H1 (cell line): ENCODE results near the gene PXMP4. TPM values are rescaled to one million over a fixed set of nuclear protein-coding genes. Genes with fewer than 3 reads are reported as not detected.

Experiments used
- CEBPB ChIP-seq: IDR thresholded peaks from 2 replicates; pipeline ENCODE4 v1.6.1; 2012; ENCODE audit warnings: low read depth, low read length
- CTBP2 ChIP-seq: IDR thresholded peaks from 2 replicates; pipeline ENCODE4 v1.7.0; 2011; ENCODE audit warnings: borderline replicate concordance, mild to moderate bottlenecking, moderate library complexity, mixed read lengths, low read length; ENCODE audit not compliant: insufficient read depth, insufficient read length
- polyA plus RNA-seq, 7 experiments: library from polyadenylated mRNA; depleted of rRNA in 3 of 7; stranded (reverse) in 5 of 7; unstranded in 2 of 7; fragments of >200 nt in 5 of 7; fragments of 200-250 nt in 2 of 7; gene quantifications; 1 replicate in 5 of 7; 2 replicates in 1 of 7; 4 replicates in 1 of 7; pipeline versions ENCODE4 v1.2.1 to v1.2.3, GENCODE V29; 2011 to 2013; ENCODE audit warnings: missing spikeins in 2 of 7, mixed read lengths in 2 of 7
- total RNA-seq: library from RNA; stranded (reverse); fragmentation: NEBNext Ultra II Directional; extraction: Animal tissue kit (Norgen Biotek cat#: 25700); gene quantifications from 2 replicates; pipeline ENCODE4 v1.2.1, GENCODE V29; 2021

PXMP4 gene
- total and polyA plus RNA-seq, 2 of the 8 experiments (the other 6 are each of a cell fraction or from before 2014, with no cell fraction given), result 3.3 to 3.4 TPM

DNA sequence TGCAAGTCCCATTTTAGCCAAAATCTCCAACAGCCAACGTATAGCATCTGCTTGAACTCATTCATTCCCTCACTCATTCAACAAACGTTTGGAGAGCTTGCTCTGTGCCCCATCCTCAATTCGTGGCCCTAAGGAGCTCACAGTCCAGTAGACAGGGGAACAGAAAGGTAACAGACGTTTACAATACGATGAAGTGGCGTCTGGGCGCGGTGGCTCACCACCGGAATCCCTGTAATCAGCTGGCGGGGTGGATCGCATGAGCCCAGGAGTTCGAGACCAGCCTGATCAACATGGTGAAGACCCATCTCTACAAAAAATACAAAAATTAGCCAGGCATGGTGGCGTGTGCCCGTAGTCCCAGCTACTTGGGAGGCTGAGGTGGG lies 33.1 kb downstream of the PXMP4 start (continued):
- TF ChIP-seq CTBP2 (no peak), CEBPB (no peak)
- TF ChIP-seq, all 59 proteins: peak for 0
